Measurements from ENCODE around the gene TPRKB.
"Not testable (repeated sequence)": the region's sequence is repeated elsewhere in the genome, so short reads cannot be mapped to it uniquely, and the experiment has no call there.

Gene TPRKB

GRCh38 chr2:73703675-73704074 lies 33.5 kb downstream of the TPRKB start:
- TF ChIP-seq CTCF (IDR thresholded peaks at IDR 0.05; ENCODE audit: low read depth, low read length), result no peak
- DNase-seq (ENCODE audit: extremely low read depth, low read depth), result no peak

GRCh38 chr2:73702852-73703493 lies 34.2 kb downstream of the TPRKB start:
- not testable (repeated sequence) for DNase-seq (ENCODE audit: extremely low read depth, low read depth)

- TF ChIP-seq CTCF (IDR thresholded peaks at IDR 0.05; ENCODE audit: low read depth, low read length), result no peak
- no peak for DNase-seq (ENCODE audit: extremely low read depth, low read depth)
Measured at GRCh38 chr2:73701968-73702665, 35.0 kb downstream of the TPRKB start.

GRCh38 chr2:73701448-73701765 lies 35.7 kb downstream of the TPRKB start:
- not testable (repeated sequence) for DNase-seq (ENCODE audit: extremely low read depth, low read depth)

GRCh38 chr2:73700661-73701447 lies 36.3 kb downstream of the TPRKB start:
- no peak for TF ChIP-seq CTCF (IDR thresholded peaks at IDR 0.05; ENCODE audit: low read depth, low read length)
- DNase-seq (ENCODE audit: extremely low read depth, low read depth), result no peak

- no peak for TF ChIP-seq CTCF (IDR thresholded peaks at IDR 0.05; ENCODE audit: low read depth, low read length)
- no peak for DNase-seq (ENCODE audit: extremely low read depth, low read depth)
Measured at GRCh38 chr2:73700131-73700611, 37.0 kb downstream of the TPRKB start.

- no peak for TF ChIP-seq CTCF (IDR thresholded peaks at IDR 0.05; ENCODE audit: low read depth, low read length)
- no peak for DNase-seq (ENCODE audit: extremely low read depth, low read depth)
Measured at GRCh38 chr2:73699437-73699836, 37.7 kb downstream of the TPRKB start.

GRCh38 chr2:73698101-73698500 lies 39.0 kb downstream of the TPRKB start:
- DNase-seq (ENCODE audit: extremely low read depth, low read depth), result no peak
- no peak for TF ChIP-seq CTCF (IDR thresholded peaks at IDR 0.05; ENCODE audit: low read depth, low read length)
